GM23248 (cell line): Measurements from ENCODE around the gene TXNRD2. TPM values are rescaled to one million over a fixed set of nuclear protein-coding genes. Genes with fewer than 3 reads are reported as not detected.
"Not testable (repeated sequence)": the region's sequence is repeated elsewhere in the genome, so short reads cannot be mapped to it uniquely, and the experiment has no call there.

Experiments used
- DNase-seq: peaks from one replicate; pipeline ENCODE4 v3.0.0-alpha.2; 2015
- H2AFZ ChIP-seq: fragments of 200-600 bp; sonication (generic); 2 replicates; pipeline ENCODE4 v1.6.1; 2016; ENCODE audit warnings: antibody characterized with exemption
- H3F3A ChIP-seq: fragments of 200-600 bp; sonication (generic); 2 replicates; pipeline ENCODE4 v1.6.1; 2016; ENCODE audit warnings: mild to moderate bottlenecking, antibody characterized with exemption, mixed run types; ENCODE audit not compliant: insufficient read depth
- H3K27ac ChIP-seq: fragments of 200-600 bp; sonication (generic); 2 replicates; pipeline ENCODE4 v1.5.1; 2016; ENCODE audit warnings: mild to moderate bottlenecking
- H3K27me3 ChIP-seq: fragments of 200-600 bp; sonication (generic); replicated peaks from 2 replicates; pipeline ENCODE4 v1.6.1; 2016; ENCODE audit warnings: mild to moderate bottlenecking; ENCODE audit not compliant: insufficient read depth
- H3K36me3 ChIP-seq: fragments of 200-600 bp; sonication (generic); 2 replicates; pipeline ENCODE4 v1.6.1; 2016; ENCODE audit warnings: low read depth, mild to moderate bottlenecking
- H3K4me1 ChIP-seq: fragments of 200-600 bp; sonication (generic); 2 replicates; pipeline ENCODE4 v1.6.1; 2016; ENCODE audit warnings: mild to moderate bottlenecking; ENCODE audit not compliant: insufficient read depth
- H3K4me2 ChIP-seq: fragments of 200-600 bp; sonication (generic); one replicate; pipeline ENCODE4 v1.6.1; 2016; ENCODE audit warnings: mild to moderate bottlenecking; ENCODE audit not compliant: unreplicated experiment
- H3K4me3 ChIP-seq: fragments of 200-600 bp; sonication (generic); 2 replicates; pipeline ENCODE4 v1.5.1; 2016; ENCODE audit warnings: mild to moderate bottlenecking
- H3K79me2 ChIP-seq: fragments of 200-600 bp; sonication (generic); 2 replicates; pipeline ENCODE4 v1.6.1; 2016; ENCODE audit warnings: mild to moderate bottlenecking; ENCODE audit not compliant: insufficient read depth
- H3K9ac ChIP-seq: fragments of 200-600 bp; sonication (generic); 2 replicates; pipeline ENCODE4 v1.6.1; 2016; ENCODE audit warnings: mild to moderate bottlenecking
- H3K9me2 ChIP-seq: fragments of 200-600 bp; sonication (generic); 2 replicates; pipeline ENCODE4 v1.6.1; 2016; ENCODE audit warnings: mixed run types, mild to moderate bottlenecking, moderate library complexity; ENCODE audit not compliant: insufficient read depth
- H3K9me3 ChIP-seq: fragments of 200-600 bp; sonication (generic); one replicate; pipeline ENCODE4 v1.6.1; 2017; ENCODE audit warnings: low read depth
- H4K20me1 ChIP-seq: fragments of 200-600 bp; sonication (generic); 2 replicates; pipeline ENCODE4 v1.6.0; 2016; ENCODE audit not compliant: insufficient read depth
- EZH2 ChIP-seq: fragments of 200-600 bp; sonication (generic); IDR thresholded peaks from 2 replicates; pipeline ENCODE4 v1.6.1; 2018; ENCODE audit warnings: antibody characterized with exemption, mild to moderate bottlenecking; ENCODE audit not compliant: insufficient read depth, poor library complexity, severe bottlenecking
- EZH2phosphoT487 ChIP-seq: fragments of 200-600 bp; sonication (generic); IDR thresholded peaks from 2 replicates; pipeline ENCODE4 v1.6.1; 2018; ENCODE audit warnings: antibody characterized with exemption, moderate library complexity, mild to moderate bottlenecking, low read depth; ENCODE audit not compliant: insufficient read depth
- WGBS, 2 experiments: methylation state at CpG; one replicate each; pipeline ENCODE4 v1.1.6; 2015 to 2017; ENCODE audit warnings: low lambda C conversion rate in 2 of 2, low coverage in 1 of 2; ENCODE audit errors: missing lambda C conversion rate in 2 of 2; 5-methylcytosine and 5-hydroxymethylcytosine counted together
- in situ Hi-C: fragments of 300-500 bp; cut with MboI; formaldehyde crosslinking; loops from 2 replicates; pipeline ENCODE4 v1.15.0; 2020
- polyA plus RNA-seq: library from polyadenylated mRNA; unstranded; fragments of >200 nt; fragmentation: Nextera tagmentation; extraction: Ambion mirVana; gene quantifications from 2 replicates; pipeline ENCODE4 v1.2.1, GENCODE V29; 2016
- total RNA-seq: library from RNA; depleted of rRNA; stranded (reverse); fragments of >200 nt; shearing (Covaris generic); gene quantifications from 2 replicates; pipeline ENCODE4 v1.2.3, GENCODE V29; 2014

The TXNRD2 gene
- total and polyA plus RNA-seq, 2 experiments from 2014 or later: 20.1 to 24.8 TPM

GRCh38 chr22:19884954-19885751, 56.5 kb downstream of the TXNRD2 start:
- Histone ChIP-seq H3K9me2 (no peaks in the 10 kb centered on the region), H3F3A (peaks cover 13% of the 10 kb centered on the region), H3K36me3 (no peaks in the 10 kb centered on the region), H3K79me2 (peaks cover 16% of the 10 kb centered on the region; the same call in 1 of the 2 replicates), H3K4me1 (peaks cover 38% of the 10 kb centered on the region), H3K4me2 (no peak overlapping the region), H4K20me1 (no peaks in the 10 kb centered on the region), H3K27me3 (no peaks in the 10 kb centered on the region), H3K27ac (no peak overlapping the region), H3K4me3 (no peak overlapping the region), H2AFZ (no peak overlapping the region), H3K9me3 (no peaks in the 10 kb centered on the region), H3K9ac (no peak overlapping the region)
- no peak for DNase-seq
- no peak for TF ChIP-seq EZH2phosphoT487
- 74 to 77% methylated on average over 26 of the region's 26 CpGs for WGBS, 2 experiments
- in situ Hi-C loops: no loop called here

- 87 to 91% methylated on average over 14 to 15 of the region's 15 CpGs for WGBS, 2 experiments
- Histone ChIP-seq H3K4me2 (no peak overlapping the region), H3K4me1 (peaks cover 45% of the 10 kb centered on the region), H2AFZ (no peak overlapping the region), H3K27me3 (no peaks in the 10 kb centered on the region), H3K4me3 (no peak overlapping the region), H3K9ac (no peak overlapping the region), H3K79me2 (0 out of 2 replicates have a peak, but pooled peaks cover 16% of the 10 kb centered on the region), H3K36me3 (no peaks in the 10 kb centered on the region), H3K27ac (no peak overlapping the region), H3K9me3 (no peaks in the 10 kb centered on the region), H3K9me2 (no peaks in the 10 kb centered on the region), H3F3A (peaks cover 13% of the 10 kb centered on the region), H4K20me1 (no peaks in the 10 kb centered on the region)
- TF ChIP-seq EZH2phosphoT487: no peak
- no peak for TF ChIP-seq EZH2
- in situ Hi-C loops: no loop called here
- no peak for DNase-seq
Observed at GRCh38 chr22:19884161-19884953, 57.3 kb downstream of the TXNRD2 start.

DNA sequence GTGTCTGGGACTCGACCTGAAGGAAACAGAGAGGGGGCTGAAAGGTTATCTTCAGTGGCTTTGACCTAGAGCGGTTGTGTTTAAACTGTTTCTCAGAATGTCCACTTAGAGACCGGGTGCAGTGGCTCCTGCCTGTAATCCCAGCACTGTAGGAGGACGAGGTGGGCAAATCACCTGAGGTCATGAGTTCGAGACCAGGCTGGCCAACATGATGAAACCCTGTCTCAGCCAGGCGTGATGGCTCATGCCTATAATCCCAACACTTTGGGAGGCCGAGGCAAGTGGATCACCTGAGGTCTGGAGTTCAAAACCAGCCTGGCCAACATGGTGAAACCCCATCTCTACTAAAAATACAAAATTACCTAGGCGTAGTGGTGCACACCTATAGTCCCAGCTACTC, 58.2 kb downstream of the TXNRD2 start:
- H3K36me3 ChIP-seq, H3K9me3 ChIP-seq, H3K9ac ChIP-seq, H4K20me1 ChIP-seq, H2AFZ ChIP-seq, H3K4me3 ChIP-seq, H3K27ac ChIP-seq, H3K9me2 ChIP-seq, H3K27me3 ChIP-seq, DNase-seq, H3K4me2 ChIP-seq, in situ Hi-C loops: not testable (repeated sequence)
- Histone ChIP-seq H3F3A (peaks cover 13% of the 10 kb centered on the region), H3K79me2 (0 out of 2 replicates have a peak, but pooled peaks cover 12% of the 10 kb centered on the region), H3K4me1 (peaks cover 54% of the 10 kb centered on the region)
- 92 to 93% methylated on average over 8 of the region's 8 CpGs for WGBS, 2 experiments

DNA sequence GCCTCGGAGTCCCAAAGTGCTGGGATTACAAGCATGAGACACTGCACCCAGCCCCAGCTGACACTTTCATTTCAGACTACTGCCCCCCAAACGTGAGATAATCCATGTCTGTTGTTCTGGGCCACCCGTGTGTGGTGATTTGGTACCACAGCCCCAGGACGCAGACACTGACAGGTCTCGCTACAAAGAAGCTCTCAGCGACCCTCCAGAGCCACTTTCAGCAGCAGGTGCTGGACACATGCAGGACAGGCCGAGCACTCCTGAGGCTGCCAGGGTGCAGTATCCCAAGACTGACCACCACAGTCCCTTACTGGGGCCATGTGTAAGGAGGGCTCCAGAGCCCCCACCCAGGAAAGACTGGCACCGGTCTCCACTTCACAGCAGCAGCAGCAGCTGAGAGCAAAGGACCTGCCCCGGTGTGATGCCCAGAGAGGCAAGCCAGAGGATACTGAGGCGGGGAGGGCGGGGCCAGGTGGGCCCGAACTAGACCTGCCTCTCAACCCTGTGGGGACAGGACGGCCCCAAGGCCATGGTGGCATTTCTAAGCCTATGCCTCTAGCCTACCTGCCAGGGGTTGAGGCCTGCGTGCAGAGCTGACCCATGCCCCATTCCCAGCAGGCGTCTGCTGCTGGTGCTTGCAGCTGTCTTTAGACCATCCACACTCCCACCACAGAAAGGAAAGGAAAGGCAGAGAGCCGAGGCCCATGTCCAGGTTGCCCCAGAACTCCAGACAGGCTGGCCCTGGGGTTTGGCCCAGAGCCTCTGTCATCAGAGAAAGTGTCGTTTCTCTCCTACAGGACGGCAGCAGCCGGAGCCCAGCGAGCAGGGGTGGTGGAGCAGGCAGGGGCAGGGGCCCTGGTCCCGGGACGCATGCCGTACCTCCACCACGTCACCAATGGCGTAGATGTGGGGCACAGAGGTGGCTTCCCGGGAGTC, 58.9 kb downstream of the TXNRD2 start:
- H3K9ac ChIP-seq: peak overlapping the region; percentile 68
- H2AFZ ChIP-seq: no peak overlapping the region
- peaks cover 13% of the 10 kb centered on the region for H3F3A ChIP-seq
- H3K9me2 ChIP-seq: no peaks in the 10 kb centered on the region
- peak overlapping the region; percentile 84 for H3K27ac ChIP-seq
- H3K36me3 ChIP-seq: no peaks in the 10 kb centered on the region
- WGBS, 2 experiments: 87 to 90% methylated on average over 26 of the region's 26 CpGs
- no peak for DNase-seq
- peaks cover 56% of the 10 kb centered on the region for H3K4me1 ChIP-seq
- in situ Hi-C loops: no loop called here
- H3K9me3 ChIP-seq: no peaks in the 10 kb centered on the region
- 0 out of 2 replicates have a peak, but pooled peaks cover 12% of the 10 kb centered on the region for H3K79me2 ChIP-seq
- TF ChIP-seq EZH2: no peak
- no peak for TF ChIP-seq EZH2phosphoT487
- H3K27me3 ChIP-seq: no peaks in the 10 kb centered on the region
- H4K20me1 ChIP-seq: no peaks in the 10 kb centered on the region
- peak overlapping the region; percentile 51 for H3K4me2 ChIP-seq
- no peak overlapping the region for H3K4me3 ChIP-seq
